Esophagus muscularis mucosa (tissue), 3 donors: Measurements from ENCODE around the gene SKOR1.

Experiments
- POLR2A ChIP-seq: fragments of 450-650 bp; IDR thresholded peaks from one replicate; pipeline ENCODE4 v1.6.1; 2017; ENCODE audit warnings: antibody characterized with exemption, moderate library complexity, mild to moderate bottlenecking, low read depth
- TF ChIP-seq, protein P1 (sequence below), 3 experiments: fragments of 200-600 bp in 2 of 3; fragments of 450-650 bp in 1 of 3; sonication (generic) in 2 of 3; IDR thresholded peaks; one replicate each; pipeline ENCODE4 v1.5.1; 2017 to 2019; ENCODE audit warnings: antibody characterized with exemption in 3 of 3, mild to moderate bottlenecking in 2 of 3, moderate library complexity in 1 of 3

GRCh38 chr15:67826717-67827561 is 1.6 kb downstream of the SKOR1 start:
- TF ChIP-seq POLR2A, result no peak
- TF ChIP-seq, protein P1, sequence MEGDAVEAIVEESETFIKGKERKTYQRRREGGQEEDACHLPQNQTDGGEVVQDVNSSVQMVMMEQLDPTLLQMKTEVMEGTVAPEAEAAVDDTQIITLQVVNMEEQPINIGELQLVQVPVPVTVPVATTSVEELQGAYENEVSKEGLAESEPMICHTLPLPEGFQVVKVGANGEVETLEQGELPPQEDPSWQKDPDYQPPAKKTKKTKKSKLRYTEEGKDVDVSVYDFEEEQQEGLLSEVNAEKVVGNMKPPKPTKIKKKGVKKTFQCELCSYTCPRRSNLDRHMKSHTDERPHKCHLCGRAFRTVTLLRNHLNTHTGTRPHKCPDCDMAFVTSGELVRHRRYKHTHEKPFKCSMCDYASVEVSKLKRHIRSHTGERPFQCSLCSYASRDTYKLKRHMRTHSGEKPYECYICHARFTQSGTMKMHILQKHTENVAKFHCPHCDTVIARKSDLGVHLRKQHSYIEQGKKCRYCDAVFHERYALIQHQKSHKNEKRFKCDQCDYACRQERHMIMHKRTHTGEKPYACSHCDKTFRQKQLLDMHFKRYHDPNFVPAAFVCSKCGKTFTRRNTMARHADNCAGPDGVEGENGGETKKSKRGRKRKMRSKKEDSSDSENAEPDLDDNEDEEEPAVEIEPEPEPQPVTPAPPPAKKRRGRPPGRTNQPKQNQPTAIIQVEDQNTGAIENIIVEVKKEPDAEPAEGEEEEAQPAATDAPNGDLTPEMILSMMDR (IDR thresholded peaks at IDR 0.05), result no peak
